HEK293T (cell line): Measurements from ENCODE around the gene LNX2.

ENCODE experiments used
- ARNT ChIP-seq: fragments of 450-650 bp; IDR thresholded peaks from 2 replicates; pipeline ENCODE4 v1.6.1; 2017; ENCODE audit warnings: mild to moderate bottlenecking
- BHLHE40 ChIP-seq: fragments of 450-650 bp; IDR thresholded peaks from 2 replicates; pipeline ENCODE4 v1.6.1; 2016; ENCODE audit warnings: mild to moderate bottlenecking, moderate library complexity, borderline replicate concordance
- CTBP1 ChIP-seq: fragments of 450-650 bp; IDR thresholded peaks from 2 replicates; pipeline ENCODE4 v1.6.1; 2016; ENCODE audit warnings: borderline replicate concordance
- ELF4 ChIP-seq: fragments of 450-650 bp; IDR thresholded peaks from 2 replicates; pipeline ENCODE4 v1.6.1; 2017; ENCODE audit warnings: antibody characterized with exemption
- FOXA1 ChIP-seq: fragments of 450-650 bp; IDR thresholded peaks from 2 replicates; pipeline ENCODE4 v1.6.1; 2016; ENCODE audit warnings: mild to moderate bottlenecking
- HDGF ChIP-seq: fragments of 450-650 bp; IDR thresholded peaks from 2 replicates; pipeline ENCODE4 v1.6.1; 2017; ENCODE audit warnings: antibody characterized with exemption, borderline replicate concordance
- LEF1 ChIP-seq: fragments of 450-650 bp; IDR thresholded peaks from 2 replicates; pipeline ENCODE4 v1.6.1; 2017; ENCODE audit warnings: mild to moderate bottlenecking, borderline replicate concordance
- SP1 ChIP-seq: fragments of 450-650 bp; IDR thresholded peaks from 2 replicates; pipeline ENCODE4 v1.6.1; 2017
- TARDBP ChIP-seq: fragments of 450-650 bp; IDR thresholded peaks from 2 replicates; pipeline ENCODE4 v1.6.1; 2016
- ZNF384 ChIP-seq: fragments of 450-650 bp; IDR thresholded peaks from 2 replicates; pipeline ENCODE4 v1.6.1; 2016

DNA sequence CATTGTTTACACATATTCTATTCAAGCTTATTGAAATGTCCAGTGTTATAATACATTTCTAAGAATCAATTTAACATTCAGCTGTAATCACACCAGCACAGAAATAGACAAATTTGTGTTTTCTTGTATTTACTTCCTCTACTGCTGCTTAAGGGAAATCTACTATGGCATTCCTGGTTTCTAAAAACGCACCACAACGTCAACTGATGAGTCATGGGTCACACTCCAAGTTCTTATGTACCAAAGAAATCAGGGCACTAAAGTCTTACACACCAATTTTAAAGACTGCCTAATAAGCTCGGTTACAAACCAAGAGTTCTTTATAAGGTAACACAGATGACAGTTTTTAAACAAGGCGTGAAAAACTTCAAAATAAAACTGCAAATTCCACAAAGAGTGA lies 13.2 kb downstream of the LNX2 start:
- TF ChIP-seq CTBP1: no peak
- TF ChIP-seq FOXA1: no peak
- no peak for TF ChIP-seq SP1
- TF ChIP-seq ZNF384: no peak
- TF ChIP-seq ELF4: no peak
- TF ChIP-seq BHLHE40: no peak
- no peak for TF ChIP-seq LEF1
- TF ChIP-seq ARNT: no peak
- no peak for TF ChIP-seq TARDBP
- TF ChIP-seq HDGF: no peak
